Kidney glomerular epithelial cell (primary cell): ENCODE data around the gene TTBK1.
A peak's percentile ranks its signal among the peaks of the same experiment; 100 is the strongest.

ENCODE experiments used
- DNase-seq: peaks from one replicate; lab custom pipeline; 2025; lab: John Stamatoyannopoulos, UW

Gene TTBK1

GRCh38 chr6:43242908-43243663 lies at the start of gene TTBK1:
TTBK1 (plus strand) TSS chr6:43243481; CDS start chr6:43246661, 3,180 bp downstream.
- no peak for DNase-seq

DNA sequence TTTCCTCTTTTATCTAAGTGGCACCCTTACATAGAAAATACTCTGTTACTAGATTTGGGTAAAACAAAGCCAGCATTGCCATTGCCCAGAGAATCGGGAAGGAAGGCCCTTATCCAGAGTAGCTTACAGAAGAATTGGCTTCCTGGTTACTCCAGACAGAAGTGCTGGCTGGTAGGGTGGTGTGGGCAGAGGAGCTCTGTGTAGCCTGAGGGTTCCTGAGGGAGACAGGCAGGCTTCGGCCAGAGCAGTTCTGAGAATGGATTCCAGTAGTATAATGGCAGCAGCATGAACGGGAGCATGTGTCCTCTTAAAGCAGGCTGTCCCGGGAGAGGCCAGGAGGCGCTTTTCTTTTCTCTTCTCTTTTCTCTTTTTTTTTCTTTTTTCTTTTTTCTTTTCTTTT lies 49.4 kb upstream of the TTBK1 start:
- no peak for DNase-seq

DNA sequence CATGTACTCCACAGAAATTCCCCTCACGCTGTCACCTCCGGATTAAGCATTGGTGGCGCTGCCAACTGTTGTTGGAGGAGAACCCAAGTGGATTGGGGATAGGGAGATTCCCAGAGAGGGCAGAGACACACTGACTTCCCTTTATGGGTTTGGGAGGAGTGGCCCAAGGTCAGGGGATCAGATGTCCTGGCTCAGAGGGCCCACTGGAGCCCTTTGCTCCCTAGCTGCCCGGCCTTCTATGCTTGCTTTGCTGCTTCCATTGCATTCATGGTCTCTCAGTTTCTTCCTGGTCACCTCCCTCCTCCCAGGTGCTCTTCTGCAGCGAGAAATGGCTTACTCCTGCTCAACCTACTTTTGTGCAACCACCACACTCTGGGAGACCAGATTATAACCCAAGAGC lies 46.9 kb upstream of the TTBK1 start:
- no peak for DNase-seq

GRCh38 chr6:43199912-43200311 lies 43.4 kb upstream of the TTBK1 start:
- no peak for DNase-seq

GRCh38 chr6:43200541-43200940 lies 42.7 kb upstream of the TTBK1 start:
- no peak for DNase-seq

DNA sequence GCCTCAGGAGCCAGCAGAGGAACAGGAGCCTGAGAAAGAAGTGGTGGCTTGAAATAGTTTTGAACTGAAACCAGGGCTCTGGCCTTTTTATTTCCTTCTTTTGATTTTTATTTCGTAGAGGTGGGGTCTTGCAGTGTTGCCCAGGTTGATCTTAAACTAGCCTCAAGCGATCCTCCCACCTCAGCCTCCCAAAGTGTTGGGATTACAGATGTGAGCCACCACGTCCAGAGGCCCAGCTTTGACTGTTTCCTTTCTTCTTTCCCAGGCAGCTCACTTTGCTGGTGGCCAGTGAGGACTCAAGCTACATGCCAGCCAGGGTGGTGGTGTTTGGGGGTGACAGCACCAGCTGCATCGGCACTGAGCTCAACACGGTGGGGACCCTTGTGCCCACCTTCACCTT lies 40.8 kb upstream of the TTBK1 start:
- no peak for DNase-seq

DNA sequence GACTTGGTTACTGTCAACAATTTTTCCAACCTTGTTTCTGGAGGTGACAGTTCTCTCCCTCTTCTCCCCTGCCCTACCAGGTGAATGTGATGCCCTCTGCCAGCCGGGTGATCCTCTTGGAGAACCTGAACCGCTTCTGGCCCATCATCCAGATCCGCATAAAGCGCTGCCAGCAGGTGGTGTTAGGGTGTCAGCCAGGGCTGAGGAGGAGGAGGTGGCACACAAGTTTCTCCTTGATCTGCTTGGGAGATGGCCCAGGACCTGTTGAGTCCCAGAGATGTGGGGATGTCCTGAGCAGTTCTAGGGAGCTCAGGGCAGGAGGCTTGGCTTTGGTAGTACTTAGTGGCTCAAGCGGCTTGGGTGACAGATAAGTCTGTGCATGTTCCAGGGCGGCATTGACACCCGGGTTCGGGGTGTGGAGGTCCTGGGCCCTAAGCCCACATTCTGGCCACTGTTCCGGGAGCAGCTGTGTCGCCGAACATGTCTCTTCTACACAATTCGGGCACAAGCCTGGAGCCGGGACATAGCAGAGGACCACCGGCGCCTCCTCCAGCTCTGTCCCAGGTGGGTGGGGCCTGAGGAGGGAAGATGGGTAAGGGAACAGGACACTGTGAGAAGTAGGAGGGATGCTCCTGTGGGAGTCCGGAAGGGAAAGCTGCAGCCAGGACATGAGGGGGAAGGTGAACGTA lies 40.1 kb upstream of the TTBK1 start:
- DNase-seq = no peak

GRCh38 chr6:43203718-43204095 lies 39.6 kb upstream of the TTBK1 start:
- DNase-seq = no peak

DNA sequence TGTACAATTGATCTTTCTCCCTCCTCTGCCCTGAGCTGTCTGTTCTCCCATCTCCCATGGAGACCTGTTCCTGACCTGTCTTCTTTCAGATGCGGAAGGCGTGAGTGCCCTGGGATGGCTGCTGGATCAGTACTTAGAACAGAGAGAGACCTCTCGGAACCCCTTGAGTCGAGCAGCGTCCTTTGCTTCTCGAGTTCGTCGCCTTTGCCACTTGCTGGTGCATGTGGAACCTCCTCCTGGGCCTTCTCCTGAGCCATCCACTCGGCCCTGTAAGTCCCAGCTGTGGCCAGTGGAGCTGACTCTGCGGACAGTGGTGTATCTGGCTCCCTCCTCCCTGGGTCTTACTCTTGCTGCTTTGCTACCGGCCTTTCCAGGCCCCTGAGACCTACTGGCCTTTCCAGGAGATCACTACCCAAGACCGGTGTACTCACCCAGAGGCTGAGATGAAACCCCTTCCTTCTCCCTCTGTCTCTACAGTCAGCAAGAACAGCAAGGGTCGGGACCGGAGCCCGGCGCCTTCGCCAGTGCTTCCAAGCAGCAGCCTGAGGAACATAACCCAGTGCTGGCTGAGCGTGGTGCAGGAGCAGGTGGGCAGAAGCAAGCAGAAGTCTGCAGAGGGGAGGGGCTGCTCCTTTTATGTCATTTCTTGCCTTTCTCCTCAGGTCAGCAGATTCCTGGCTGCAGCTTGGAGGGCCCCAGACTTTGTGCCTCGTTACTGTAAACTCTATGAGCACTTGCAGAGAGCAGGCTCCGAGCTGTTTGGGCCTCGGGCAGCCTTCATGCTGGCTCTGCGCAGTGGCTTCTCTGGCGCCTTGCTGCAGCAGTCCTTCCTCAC lies 38.8 kb upstream of the TTBK1 start:
- DNase-seq = no peak

GRCh38 chr6:43205849-43206248 lies 37.4 kb upstream of the TTBK1 start:
- no peak for DNase-seq

GRCh38 chr6:43207286-43207685 lies 36.0 kb upstream of the TTBK1 start:
- no peak for DNase-seq

DNA sequence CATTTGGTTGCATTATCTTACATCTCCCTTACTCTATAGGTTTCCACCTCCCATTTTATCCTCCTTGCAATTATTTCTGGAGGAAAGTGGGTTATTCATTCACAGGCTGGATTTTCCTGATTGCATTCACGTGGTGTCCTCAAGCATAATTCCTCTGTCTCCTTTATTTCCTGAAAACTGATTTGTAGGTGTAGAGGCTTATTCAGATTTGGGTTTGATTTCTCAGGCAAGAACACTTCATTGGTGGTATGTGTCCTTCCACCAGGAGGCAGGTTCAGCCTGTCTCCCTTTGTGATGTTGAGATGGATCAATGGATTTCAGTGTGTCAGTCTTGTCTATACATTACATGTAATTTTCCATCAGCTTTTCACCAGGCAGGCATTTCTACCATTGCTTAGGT lies 31.3 kb upstream of the TTBK1 start:
- DNase-seq = peak; percentile 1

DNA sequence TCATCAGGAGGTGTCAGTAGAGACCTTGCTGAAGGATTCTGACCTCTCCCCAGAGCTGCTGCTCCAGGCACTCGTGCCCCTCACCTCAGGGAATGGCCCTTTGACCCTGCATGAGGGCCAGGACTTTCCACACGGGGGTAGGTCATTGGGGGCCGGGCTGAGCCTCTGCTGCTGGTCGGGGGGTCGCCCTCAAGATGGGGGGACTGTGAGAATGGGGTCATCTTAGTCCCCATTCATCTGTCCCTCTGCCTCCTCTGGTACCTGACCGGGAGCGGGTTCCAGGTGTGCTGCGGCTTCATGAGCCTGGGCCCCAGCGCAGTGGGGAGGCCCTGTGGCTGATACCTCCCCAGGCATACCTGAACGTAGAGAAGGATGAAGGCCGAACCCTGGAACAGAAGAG lies 29.9 kb upstream of the TTBK1 start:
- no peak for DNase-seq

DNA sequence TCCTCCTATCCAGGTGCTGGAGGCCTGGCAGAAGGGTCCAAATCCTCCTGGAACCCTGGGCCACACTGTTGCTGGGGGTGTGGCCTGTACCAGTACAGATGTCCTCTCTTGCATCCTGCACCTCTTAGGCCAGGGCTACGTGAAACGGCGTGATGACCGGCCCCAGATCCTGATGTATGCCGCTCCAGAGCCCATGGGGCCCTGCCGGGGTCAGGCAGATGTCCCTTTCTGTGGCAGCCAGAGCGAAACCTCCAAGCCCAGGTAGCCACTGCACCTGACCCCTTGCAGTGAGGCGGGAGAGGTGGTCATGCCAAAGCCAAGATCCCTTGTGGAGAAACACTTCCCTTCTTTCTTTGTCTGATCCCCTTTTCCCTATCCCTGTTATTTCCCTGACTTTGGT lies 28.2 kb upstream of the TTBK1 start:
- no peak for DNase-seq

DNA sequence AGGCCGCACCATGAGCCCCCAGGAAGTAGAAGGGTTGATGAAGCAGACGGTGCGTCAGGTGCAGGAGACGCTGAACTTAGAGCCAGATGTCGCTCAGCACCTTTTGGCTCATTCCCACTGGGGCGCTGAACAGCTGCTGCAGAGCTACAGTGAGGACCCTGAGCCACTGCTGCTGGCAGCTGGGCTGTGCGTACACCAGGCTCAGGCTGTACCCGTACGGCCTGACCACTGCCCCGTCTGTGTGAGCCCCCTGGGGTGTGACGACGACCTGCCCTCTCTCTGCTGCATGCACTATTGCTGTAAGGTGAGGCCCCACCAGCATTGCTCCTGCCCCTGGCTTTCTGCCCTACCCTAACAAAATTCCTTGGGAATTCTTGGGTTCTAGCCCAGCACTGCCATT lies 27.1 kb upstream of the TTBK1 start:
- DNase-seq = no peak

DNA sequence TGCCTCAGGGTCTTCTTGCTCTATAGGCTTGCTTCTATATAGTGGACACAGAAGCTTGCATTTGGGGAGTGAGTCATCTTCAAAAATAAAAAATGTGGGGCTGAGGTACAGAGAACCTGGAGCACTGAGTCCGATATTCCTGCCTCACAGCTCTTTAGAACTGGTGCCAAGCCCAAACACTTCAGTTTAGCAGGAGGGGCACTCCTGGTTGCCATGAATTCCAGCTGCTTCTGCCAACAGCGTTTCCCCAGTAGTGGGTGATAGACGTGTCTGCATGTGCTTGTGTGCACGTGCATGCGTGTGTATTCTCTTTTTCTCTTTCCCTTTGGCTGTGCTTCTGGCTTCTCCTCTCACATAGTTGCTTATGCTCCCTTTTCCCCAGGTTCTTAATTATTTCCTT lies 25.9 kb upstream of the TTBK1 start:
- DNase-seq = no peak

GRCh38 chr6:43219119-43219518 lies 24.2 kb upstream of the TTBK1 start:
- no peak for DNase-seq

GRCh38 chr6:43219814-43220213 lies 23.5 kb upstream of the TTBK1 start:
- no peak for DNase-seq

DNA sequence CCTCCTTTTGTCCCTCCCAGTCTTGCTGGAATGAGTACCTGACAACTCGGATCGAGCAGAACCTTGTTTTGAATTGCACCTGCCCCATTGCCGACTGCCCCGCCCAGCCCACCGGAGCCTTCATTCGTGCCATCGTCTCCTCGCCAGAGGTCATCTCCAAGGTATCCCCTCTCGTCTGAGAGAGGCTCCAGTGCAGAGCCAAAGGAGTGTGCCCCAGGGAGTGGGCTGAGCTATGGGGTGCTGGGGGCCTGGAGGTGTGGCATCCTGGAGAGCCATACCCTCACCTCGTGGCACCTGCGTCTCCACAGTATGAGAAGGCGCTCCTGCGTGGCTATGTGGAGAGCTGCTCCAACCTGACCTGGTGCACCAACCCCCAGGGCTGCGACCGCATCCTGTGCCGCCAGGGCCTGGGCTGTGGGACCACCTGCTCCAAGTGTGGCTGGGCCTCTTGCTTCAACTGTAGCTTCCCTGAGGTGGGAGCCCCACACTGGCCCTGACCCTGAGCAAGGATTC lies 22.8 kb upstream of the TTBK1 start:
- no peak for DNase-seq

GRCh38 chr6:43221046-43221972 lies 22.0 kb upstream of the TTBK1 start:
- DNase-seq = no peak

DNA sequence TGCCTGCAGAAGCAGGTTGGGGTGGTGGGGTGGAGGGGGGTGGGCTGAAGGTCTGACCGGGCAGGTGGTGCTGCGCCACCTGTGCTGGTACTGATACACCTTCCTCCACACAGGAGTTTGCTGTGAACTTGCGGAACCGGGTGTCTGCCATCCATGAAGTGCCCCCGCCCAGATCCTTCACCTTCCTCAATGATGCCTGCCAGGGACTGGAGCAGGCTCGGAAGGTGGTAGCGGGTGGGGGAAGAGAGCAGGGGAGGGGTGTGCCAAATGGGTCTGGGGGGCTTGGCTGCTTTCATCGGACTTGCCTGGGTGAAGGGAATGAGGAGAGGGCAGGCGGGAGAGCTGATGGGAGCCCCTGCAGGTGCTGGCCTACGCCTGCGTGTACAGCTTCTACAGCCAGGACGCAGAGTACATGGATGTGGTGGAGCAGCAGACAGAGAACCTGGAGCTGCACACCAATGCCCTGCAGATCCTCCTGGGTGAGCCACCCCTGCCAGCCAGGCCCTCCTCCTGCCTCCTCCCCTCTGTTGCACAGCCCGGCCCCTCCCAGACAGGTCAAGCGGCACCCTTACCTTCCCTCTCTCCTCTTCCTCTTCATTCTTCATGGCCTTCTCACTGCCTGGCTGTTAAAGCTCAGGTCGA lies 20.7 kb upstream of the TTBK1 start:
- no peak for DNase-seq
